T-helper 1 cell treated with Interleukin-12 subunit alpha and Interleukin-12 subunit beta and Interleukin-4 antibody, amounts not matched to agents 30 ng/mL and 1 ng/mL, for 36 hours (primary cell): ENCODE measurements around the gene PSMG4. TPM values are rescaled to one million over a fixed set of nuclear protein-coding genes. Genes with fewer than 3 reads are reported as not detected.

Source experiments
- intact Hi-C: fragments of 100-400 bp; cut with micrococcal nuclease; formaldehyde crosslinking; loops from one replicate; pipeline ENCODE4 v1.15.1; 2024
- total RNA-seq: library from RNA; stranded (reverse); gene quantifications from 2 replicates; pipeline ENCODE4 v1.2.3, GENCODE V29; 2022

The PSMG4 gene
- total RNA-seq, 1 donor from 2014 or later: 24.0 TPM

GRCh38 chr6:3305831-3306230, 47.1 kb downstream of the PSMG4 start:
- intact Hi-C loops: no loop called here

DNA sequence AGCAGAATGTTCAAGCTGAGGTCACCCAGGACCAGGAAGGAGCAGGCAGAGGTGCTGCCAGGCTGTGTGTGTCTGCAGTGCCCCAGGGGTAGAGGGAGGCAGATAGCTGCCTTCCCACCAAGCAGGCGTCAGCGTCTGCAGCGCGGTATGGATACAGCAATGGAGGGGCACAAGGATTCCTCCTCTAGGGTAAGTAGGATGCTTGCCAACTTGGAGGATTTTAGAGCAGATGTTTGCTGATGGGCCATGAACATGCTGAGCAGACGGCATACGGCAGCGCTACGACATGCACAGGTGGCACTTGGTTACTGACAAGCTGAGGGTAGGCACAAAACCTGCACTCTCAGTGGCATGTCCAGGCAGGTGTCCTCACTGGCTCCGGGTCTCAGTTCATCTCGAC, 48.1 kb downstream of the PSMG4 start:
- intact Hi-C loops: no loop called here

- intact Hi-C loops: no loop called here
Measured at GRCh38 chr6:3307436-3307835, 48.7 kb downstream of the PSMG4 start.

DNA sequence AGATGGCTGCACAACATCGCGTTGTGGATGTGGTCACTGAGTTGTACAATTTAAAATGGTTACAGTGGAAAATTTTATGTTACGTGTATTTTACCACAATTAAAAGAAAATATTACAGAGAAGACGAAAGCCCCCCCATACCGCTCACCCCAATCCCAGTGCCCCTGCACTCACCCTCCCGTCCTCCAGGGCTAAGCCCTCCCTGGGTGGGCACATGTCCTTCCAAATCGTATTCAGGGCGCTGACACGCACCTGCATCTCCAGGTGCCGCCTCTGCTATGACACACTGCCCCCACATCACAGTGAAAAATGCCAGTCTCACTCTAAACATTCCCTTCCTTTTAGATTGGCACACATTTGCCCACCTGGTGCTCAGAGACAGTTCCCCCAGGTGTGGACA, 49.4 kb downstream of the PSMG4 start:
- intact Hi-C loops: no loop called here

GRCh38 chr6:3309391-3310050, 50.8 kb downstream of the PSMG4 start:
- intact Hi-C loops: no loop called here

- intact Hi-C loops: no loop called here
Measured at GRCh38 chr6:3310051-3310448, 51.3 kb downstream of the PSMG4 start.

DNA sequence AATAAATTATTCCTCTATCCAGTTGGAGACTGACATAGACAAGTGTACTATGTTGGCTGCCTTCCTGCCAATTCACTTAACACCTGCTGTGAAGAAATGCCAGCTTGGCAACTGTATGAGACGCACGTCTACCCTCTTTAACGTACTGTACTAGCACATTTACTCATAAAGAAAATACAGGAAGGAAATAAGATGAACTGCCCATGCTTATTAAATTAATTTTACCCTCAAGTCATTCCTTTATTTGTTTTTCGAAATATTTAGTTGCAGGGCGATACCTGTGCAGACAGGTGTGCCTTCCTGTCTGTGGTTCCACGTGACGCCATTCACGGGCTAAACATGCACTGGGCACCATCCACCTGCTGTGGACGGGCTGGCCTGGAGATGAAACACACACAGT, 52.0 kb downstream of the PSMG4 start:
- intact Hi-C loops: no loop called here

GRCh38 chr6:3311826-3312225, 53.1 kb downstream of the PSMG4 start:
- intact Hi-C loops: no loop called here

DNA sequence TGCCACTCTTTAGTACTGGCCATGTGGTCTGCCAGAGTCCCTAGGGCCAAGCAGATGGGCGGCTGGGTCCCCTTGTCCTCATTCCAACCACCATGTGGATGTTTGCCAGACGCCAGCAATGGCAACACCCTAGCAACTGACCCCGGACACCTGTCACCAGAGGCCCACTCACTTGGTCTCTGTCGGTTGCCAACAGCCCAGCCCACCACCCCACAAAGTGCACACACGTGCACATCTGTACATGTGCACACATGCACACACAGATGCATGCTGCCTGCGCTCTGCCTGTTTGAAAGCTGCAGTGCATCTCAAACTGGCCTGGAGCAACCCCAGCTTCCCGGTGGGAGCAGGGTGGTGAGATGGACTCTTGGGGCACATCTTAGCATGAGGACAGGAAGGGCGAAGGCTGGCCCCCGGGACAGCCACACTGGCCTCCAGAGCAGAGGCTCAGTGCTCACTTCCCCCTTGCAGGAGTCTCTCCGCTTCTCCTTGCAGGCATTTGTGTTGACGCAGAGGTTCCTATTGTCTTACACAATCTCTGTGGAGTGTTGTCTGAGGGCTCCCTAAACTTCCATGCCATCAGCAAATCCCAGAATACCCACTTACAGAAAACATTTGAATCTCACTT, 54.0 kb downstream of the PSMG4 start:
- intact Hi-C loops: no loop called here

- intact Hi-C loops: no loop called here
Measured at GRCh38 chr6:3314176-3314575, 55.4 kb downstream of the PSMG4 start.

GRCh38 chr6:3314621-3315467, 56.1 kb downstream of the PSMG4 start:
- intact Hi-C loops: no loop called here

GRCh38 chr6:3315841-3316240, 57.1 kb downstream of the PSMG4 start:
- intact Hi-C loops: no loop called here

- intact Hi-C loops: no loop called here
Measured at GRCh38 chr6:3316331-3316730, 57.6 kb downstream of the PSMG4 start.

- intact Hi-C loops: no loop called here
Measured at GRCh38 chr6:3316818-3317217, 58.1 kb downstream of the PSMG4 start.

Other genes with a start within 250 kb of the PSMG4 start
- 35.3 and 35.8 TPM in 2 replicates for gene RIPK1, start 190.5 kb upstream of the PSMG4 start, total RNA-seq
- gene BPHL, start 140.2 kb upstream of the PSMG4 start, total RNA-seq: 7.0 and 8.9 TPM in 2 replicates
- 4.5 and 4.7 TPM in 2 replicates for gene TUBB2A, start 101.4 kb upstream of the PSMG4 start, total RNA-seq
- gene TUBB2B, start 31.3 kb upstream of the PSMG4 start, total RNA-seq: 0.12 TPM in 1 of 2 replicates, not detected in the other
- gene SLC22A23, start 198.1 kb downstream of the PSMG4 start, total RNA-seq: 0.29 and 0.42 TPM in 2 replicates